Sigmoid colon (tissue), 3 donors: ENCODE results near the gene IMMP2L.

Experiments used
- POLR2A ChIP-seq, 2 donors: fragments of 450-650 bp; IDR thresholded peaks; one replicate each; pipeline ENCODE4 v1.6.1; 2016; ENCODE audit warnings: antibody characterized with exemption in 2 of 2, mild to moderate bottlenecking in 2 of 2, moderate library complexity in 2 of 2
- TF ChIP-seq, protein P1 (sequence below), 4 experiments: fragments of 450-650 bp in 3 of 4; fragments of 200-600 bp in 1 of 4; IDR thresholded peaks; one replicate each; pipeline ENCODE4 v1.5.1; 2016 to 2019; ENCODE audit warnings: antibody characterized with exemption in 4 of 4, mild to moderate bottlenecking in 3 of 4, moderate library complexity in 2 of 4

DNA sequence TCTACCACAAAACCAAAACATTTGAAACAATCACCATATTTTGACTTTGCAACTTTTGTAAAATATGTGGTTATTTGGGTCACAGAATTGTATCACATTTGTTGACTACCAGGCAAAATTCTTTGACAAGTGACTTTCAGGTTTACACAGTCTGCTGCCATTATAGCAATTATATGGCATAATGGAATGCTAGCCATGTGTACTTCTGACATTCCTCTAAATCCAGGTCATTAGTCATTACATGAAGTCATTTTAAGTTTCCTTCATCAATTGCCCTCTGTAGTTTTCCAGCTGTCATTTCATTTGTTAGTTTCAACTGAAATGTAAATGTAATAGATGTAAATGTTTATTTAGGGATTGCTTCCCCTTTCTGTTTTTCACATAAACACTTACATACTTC lies 137.5 kb downstream of the IMMP2L start:
- no peak for TF ChIP-seq POLR2A (IDR thresholded peaks at IDR 0.05)
- TF ChIP-seq, protein P1, sequence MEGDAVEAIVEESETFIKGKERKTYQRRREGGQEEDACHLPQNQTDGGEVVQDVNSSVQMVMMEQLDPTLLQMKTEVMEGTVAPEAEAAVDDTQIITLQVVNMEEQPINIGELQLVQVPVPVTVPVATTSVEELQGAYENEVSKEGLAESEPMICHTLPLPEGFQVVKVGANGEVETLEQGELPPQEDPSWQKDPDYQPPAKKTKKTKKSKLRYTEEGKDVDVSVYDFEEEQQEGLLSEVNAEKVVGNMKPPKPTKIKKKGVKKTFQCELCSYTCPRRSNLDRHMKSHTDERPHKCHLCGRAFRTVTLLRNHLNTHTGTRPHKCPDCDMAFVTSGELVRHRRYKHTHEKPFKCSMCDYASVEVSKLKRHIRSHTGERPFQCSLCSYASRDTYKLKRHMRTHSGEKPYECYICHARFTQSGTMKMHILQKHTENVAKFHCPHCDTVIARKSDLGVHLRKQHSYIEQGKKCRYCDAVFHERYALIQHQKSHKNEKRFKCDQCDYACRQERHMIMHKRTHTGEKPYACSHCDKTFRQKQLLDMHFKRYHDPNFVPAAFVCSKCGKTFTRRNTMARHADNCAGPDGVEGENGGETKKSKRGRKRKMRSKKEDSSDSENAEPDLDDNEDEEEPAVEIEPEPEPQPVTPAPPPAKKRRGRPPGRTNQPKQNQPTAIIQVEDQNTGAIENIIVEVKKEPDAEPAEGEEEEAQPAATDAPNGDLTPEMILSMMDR (IDR thresholded peaks at IDR 0.05) = no peak
